Measurements from ENCODE around the gene NAA11.

- no peak for TF ChIP-seq CTCF (IDR thresholded peaks at IDR 0.05; ENCODE audit: low read depth, low read length)
- TF ChIP-seq POLR2A (IDR thresholded peaks at IDR 0.05; ENCODE audit: extremely low read depth, insufficient read length), result no peak
- TF ChIP-seq MAX (IDR thresholded peaks at IDR 0.05; ENCODE audit: low read depth, low read length), result no peak
Observed at GRCh38 chr4:79272126-79272525, 53.7 kb downstream of the NAA11 start.

Data from NB4 (cell line).